Aorta (tissue), 5 donors: ENCODE measurements around the gene GABRG3. TPM values are rescaled to one million over a fixed set of nuclear protein-coding genes. Genes with fewer than 3 reads are reported as not detected.

Source experiments
- ATAC-seq: fragments of 200-7000 bp; cut with Tn5 transposase; one replicate; pipeline ENCODE4 v1.9.1; 2022; ENCODE audit warnings: moderate library complexity; ENCODE audit not compliant: low FRiP score
- DNase-seq, 2 donors: peaks; one replicate each; pipeline ENCODE4 v3.0.0-alpha.2; 2020
- H3K27ac ChIP-seq, 2 donors: one replicate each; pipeline ENCODE4 v1.5.1; 2013; ENCODE audit warnings: low read length in 2 of 2, mild to moderate bottlenecking in 2 of 2, moderate library complexity in 2 of 2, control low read depth in 1 of 2, inconsistent platforms in 1 of 2, low read depth in 1 of 2
- H3K27me3 ChIP-seq, 2 donors: one replicate each; pipeline ENCODE4 v1.6.1; 2013; ENCODE audit warnings: control low read depth in 1 of 2, low read length in 1 of 2, mild to moderate bottlenecking in 1 of 2, moderate library complexity in 1 of 2; ENCODE audit not compliant: insufficient read depth in 2 of 2, control insufficient read depth in 1 of 2
- H3K36me3 ChIP-seq, 2 donors: one replicate each; pipeline ENCODE4 v1.6.1; 2013; ENCODE audit warnings: control low read depth in 1 of 2, low read length in 1 of 2, mild to moderate bottlenecking in 1 of 2; ENCODE audit not compliant: insufficient read depth in 2 of 2, control insufficient read depth in 1 of 2
- H3K4me1 ChIP-seq, 2 donors: one replicate each; pipeline ENCODE4 v1.6.1; 2013; ENCODE audit warnings: low read length in 2 of 2, control low read depth in 1 of 2, mild to moderate bottlenecking in 1 of 2, moderate library complexity in 1 of 2; ENCODE audit not compliant: insufficient read depth in 2 of 2, control insufficient read depth in 1 of 2
- H3K4me3 ChIP-seq, 2 donors: one replicate each; pipeline ENCODE4 v1.5.1; 2013; ENCODE audit warnings: low read length in 2 of 2, control low read depth in 1 of 2, mild to moderate bottlenecking in 1 of 2
- H3K9me3 ChIP-seq: one replicate; pipeline ENCODE4 v1.6.1; 2013; ENCODE audit warnings: mild to moderate bottlenecking, low read length; ENCODE audit not compliant: control insufficient read depth
- WGBS, 2 donors: extraction: QIAGEN DNeasy Blood & Tissue Kit; methylation state at CpG; one replicate each; pipeline ENCODE4 v1.1.7; 2013; 5-methylcytosine and 5-hydroxymethylcytosine counted together
- intact Hi-C, 2 donors: fragments of 100-400 bp; cut with DNase I; formaldehyde crosslinking; loops; one replicate each; pipeline versions ENCODE4 v1.14.2 to v1.15.0; 2022
- polyA plus RNA-seq, 2 donors: library from polyadenylated mRNA; stranded (reverse); fragments of 200-250 nt; gene quantifications; one replicate each; pipeline ENCODE4 v1.2.3, GENCODE V29; 2013
- total RNA-seq, 2 donors: library from RNA; stranded (reverse); fragmentation: NEBNext Ultra II Directional; extraction: Animal tissue kit (Norgen Biotek cat#: 25700); gene quantifications; one replicate each; pipeline ENCODE4 v1.2.1, GENCODE V29; 2021
- donor health status: healthy with polysubstance abuse.
- donor health status: Bipolar disorder and iron deficiency.
- donor health status: DM: no; HTN: no; CAD: no.
- donor health status: DM: no; HTN: no; CAD: no.
- donor health status: DM: yes; HTN: yes; CAD: no.

Gene GABRG3
- total and polyA plus RNA-seq, 4 donors = not detected

DNA sequence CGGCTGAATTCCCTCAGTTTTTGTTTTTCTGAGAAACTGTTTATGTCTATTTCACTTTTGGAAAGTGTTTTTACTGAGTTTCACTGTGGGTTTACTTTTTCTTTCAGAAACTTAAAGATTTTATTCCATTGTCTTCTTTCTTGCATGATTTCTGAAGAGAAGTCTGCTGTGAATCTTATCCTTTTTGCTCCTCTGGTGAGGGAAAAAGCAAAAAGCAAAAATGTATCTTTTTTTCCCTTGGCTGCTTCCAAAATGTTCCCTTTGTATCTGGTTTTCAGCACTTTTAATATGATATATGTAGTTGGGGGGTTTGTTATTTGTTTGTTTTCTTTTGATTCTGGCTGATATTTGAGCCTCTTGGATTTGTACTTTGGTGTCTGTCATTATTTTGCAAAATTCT is 538.0 kb downstream of the GABRG3 start:
- H3K4me3 ChIP-seq = no peak overlapping the region
- 84 to 93% methylated on average over 1 of the region's 1 CpG for WGBS, 2 donors
- DNase-seq = no peak
- intact Hi-C loops = no loop called here
- no peaks in the 10 kb centered on the region for H3K4me1 ChIP-seq
- H3K27ac ChIP-seq = no peak overlapping the region
- H3K9me3 ChIP-seq = peaks cover 4% of the 10 kb centered on the region
- no peaks in the 10 kb centered on the region for H3K36me3 ChIP-seq
- H3K27me3 ChIP-seq = peaks cover 0 to 2% of the 10 kb centered on the region in 2 donors
- ATAC-seq = no peak

DNA sequence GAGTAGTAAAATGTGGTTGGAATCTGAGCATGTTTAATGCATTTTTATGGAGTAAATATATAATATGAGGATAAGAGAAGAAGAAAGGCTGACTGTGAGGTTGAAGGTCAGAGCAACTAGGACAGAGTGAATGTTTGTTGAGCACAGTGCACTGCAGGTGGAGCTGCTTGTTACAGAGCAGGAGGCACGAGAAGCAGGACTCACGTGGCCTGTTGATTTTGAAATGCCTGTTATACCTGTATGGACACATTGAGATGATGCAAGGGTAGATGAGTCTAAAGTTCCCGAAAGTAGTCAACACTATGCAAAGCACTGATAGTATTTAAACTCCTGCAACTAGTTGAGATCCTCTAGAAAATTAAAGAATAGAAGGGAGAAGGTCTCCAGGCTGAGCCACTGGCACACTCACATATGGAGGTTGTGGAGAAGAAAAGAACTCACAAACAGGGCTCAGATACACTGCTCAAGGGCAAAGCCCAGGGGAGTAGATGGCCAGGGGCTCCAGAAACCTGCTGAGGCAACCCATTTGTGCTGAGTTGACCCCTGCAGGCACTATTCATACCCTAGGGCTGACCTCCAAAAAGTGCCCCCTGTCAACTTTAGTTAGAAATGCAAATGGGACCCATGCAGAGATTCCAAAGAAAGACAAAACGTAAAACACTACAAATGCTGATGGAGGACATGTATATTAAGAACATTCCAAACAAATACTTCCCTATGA is 541.5 kb downstream of the GABRG3 start:
- Histone ChIP-seq H3K27me3 (peaks cover 0 to 2% of the 10 kb centered on the region in 2 donors), H3K9me3 (peaks cover 6% of the 10 kb centered on the region), H3K36me3 (no peaks in the 10 kb centered on the region), H3K27ac (no peak overlapping the region), H3K4me1 (no peaks in the 10 kb centered on the region), H3K4me3 (no peak overlapping the region)
- intact Hi-C loops = no loop called here
- WGBS, 2 donors = 70 to 72% methylated on average over 4 of the region's 4 CpGs
- no peak for DNase-seq
- no peak for ATAC-seq

DNA sequence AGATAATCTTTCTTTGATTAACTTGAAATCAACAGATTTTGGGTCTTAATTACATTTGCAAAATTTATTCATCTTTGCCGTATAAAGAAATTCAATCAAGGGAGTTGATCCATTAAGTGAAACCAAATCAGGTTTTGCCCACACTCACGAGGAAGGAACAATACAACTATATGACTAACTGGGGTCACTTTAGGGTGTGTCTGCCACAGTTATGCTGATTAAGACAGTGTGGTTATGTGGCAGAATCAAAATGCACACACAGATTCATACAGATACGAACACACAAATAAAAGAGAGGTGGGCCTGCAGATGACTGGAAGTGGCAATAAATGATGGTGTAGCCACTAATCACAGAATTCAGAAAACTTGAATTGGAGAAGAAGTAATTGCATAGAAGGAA is 543.5 kb downstream of the GABRG3 start:
- WGBS, 2 donors = 81 to 89% methylated on average over 3 of the region's 3 CpGs

DNA sequence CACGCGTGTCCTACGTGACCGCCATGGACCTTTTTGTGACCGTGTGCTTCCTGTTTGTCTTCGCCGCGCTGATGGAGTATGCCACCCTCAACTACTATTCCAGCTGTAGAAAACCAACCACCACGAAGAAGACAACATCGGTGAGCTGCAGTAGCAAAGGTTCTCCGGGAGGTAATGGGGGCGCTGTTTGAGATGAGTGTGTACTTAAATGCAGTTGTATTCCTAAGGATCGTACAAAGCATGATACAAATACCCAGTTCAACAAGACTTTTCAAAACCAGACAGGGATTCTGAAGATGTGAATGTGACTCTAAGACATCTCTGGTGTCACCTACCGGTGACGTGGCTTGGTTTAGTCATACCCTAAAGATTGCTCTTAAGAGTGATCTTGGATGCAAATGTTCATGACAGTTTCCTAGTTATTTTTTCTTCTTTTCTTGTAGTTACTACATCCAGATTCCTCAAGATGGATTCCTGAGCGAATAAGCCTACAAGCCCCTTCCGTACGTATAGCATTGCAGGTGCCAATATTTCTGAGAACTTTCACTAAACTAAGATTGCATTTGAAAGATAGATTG is 556.6 kb downstream of the GABRG3 start:
- no peak for DNase-seq

More for the DNA sequence above, 543.5 kb downstream of the GABRG3 start:
- ATAC-seq (no peak), DNase-seq (no peak)
- H3K36me3 ChIP-seq = no peaks in the 10 kb centered on the region
- H3K27me3 ChIP-seq = peaks cover 0 to 2% of the 10 kb centered on the region in 2 donors
- no peak overlapping the region for H3K27ac ChIP-seq
- peaks cover 6% of the 10 kb centered on the region for H3K9me3 ChIP-seq
- intact Hi-C loops = no loop called here
- no peaks in the 10 kb centered on the region for H3K4me1 ChIP-seq
- no peak overlapping the region for H3K4me3 ChIP-seq

DNA sequence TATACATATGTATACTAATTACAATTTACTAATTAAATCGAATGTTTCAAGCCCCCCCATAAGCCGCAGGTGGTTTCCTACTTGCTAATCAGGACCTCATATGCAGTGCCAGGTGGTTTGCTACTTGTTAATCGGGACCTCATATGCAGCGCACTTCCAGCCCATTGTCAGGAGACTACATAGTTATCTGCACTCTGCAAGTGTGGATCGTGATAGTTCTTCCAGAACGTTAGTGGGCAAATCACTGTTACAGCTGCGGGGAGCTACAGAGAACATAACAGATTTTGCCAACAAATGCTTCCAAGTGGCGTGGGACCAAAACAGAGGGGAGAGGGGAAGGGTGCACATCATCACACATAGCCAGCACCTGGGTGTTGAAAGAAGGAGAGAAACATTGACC is 558.4 kb downstream of the GABRG3 start:
- intact Hi-C loops = no loop called here

More for the DNA sequence above, 556.6 kb downstream of the GABRG3 start:
- intact Hi-C loops = no loop called here
- 82 to 87% methylated on average over 18 of the region's 18 CpGs for WGBS, 2 donors
- H3K27me3 ChIP-seq = no peaks in the 10 kb centered on the region
- no peaks in the 10 kb centered on the region for H3K36me3 ChIP-seq
- H3K9me3 ChIP-seq = peaks cover 2% of the 10 kb centered on the region
- no peak overlapping the region for H3K4me3 ChIP-seq
- no peak for ATAC-seq
- H3K27ac ChIP-seq = no peak overlapping the region
- no peaks in the 10 kb centered on the region for H3K4me1 ChIP-seq

DNA sequence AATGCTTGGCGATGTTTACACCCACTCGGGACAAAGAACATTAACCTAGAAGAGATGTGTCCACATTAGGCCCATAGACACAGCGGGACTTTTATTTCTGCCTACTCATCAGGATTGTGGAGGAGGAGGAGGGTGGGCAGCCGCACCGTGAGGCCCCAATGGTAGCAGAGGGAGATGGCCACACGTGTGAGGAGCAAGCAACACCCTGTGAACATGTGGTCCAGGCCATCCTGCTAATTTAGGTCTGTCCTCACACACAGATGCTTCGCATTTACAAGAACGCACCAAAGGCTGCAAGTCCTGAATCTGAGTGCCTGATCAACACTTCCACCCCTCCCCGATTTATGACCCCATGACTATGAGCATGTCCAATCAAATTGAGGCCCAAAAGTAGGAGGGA is 560.0 kb downstream of the GABRG3 start:
- WGBS, 2 donors = 82 to 84% methylated on average over 9 of the region's 9 CpGs
- Histone ChIP-seq H3K27ac (no peak overlapping the region), H3K27me3 (no peaks in the 10 kb centered on the region), H3K36me3 (no peaks in the 10 kb centered on the region), H3K4me3 (no peak overlapping the region), H3K9me3 (peaks cover 2% of the 10 kb centered on the region), H3K4me1 (no peaks in the 10 kb centered on the region)
- no peak for DNase-seq
- intact Hi-C loops = loop anchor here in 1 of 2 donors (10.0 kb wide), 1 partner anchor 56 kb away; no protein-coding TSS in a partner anchor
- ATAC-seq = no peak

More for the DNA sequence above, 558.4 kb downstream of the GABRG3 start:
- Histone ChIP-seq H3K9me3 (peaks cover 2% of the 10 kb centered on the region), H3K4me3 (no peak overlapping the region), H3K36me3 (no peaks in the 10 kb centered on the region), H3K4me1 (no peaks in the 10 kb centered on the region), H3K27me3 (no peaks in the 10 kb centered on the region), H3K27ac (no peak overlapping the region)
- ATAC-seq (no peak), DNase-seq (no peak)
- WGBS, 2 donors = 76 to 85% methylated on average over 8 of the region's 8 CpGs

DNA sequence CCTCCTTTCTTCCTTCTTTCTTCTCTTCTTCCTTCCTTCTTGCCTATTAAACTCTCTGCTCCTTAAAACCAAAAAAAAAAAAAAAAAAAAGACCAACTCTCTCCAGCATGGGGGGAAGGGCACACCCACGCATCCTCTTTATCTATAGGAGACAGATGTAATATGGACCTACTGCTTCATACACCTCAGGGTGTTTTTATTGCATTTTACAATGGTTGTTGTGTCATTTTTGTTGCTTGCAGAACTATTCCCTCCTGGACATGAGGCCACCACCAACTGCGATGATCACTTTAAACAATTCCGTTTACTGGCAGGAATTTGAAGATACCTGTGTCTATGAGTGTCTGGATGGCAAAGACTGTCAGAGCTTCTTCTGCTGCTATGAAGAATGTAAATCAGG is 561.4 kb downstream of the GABRG3 start:
- Histone ChIP-seq H3K27ac (no peak overlapping the region), H3K27me3 (no peaks in the 10 kb centered on the region), H3K4me3 (no peak overlapping the region), H3K36me3 (no peaks in the 10 kb centered on the region), H3K4me1 (no peaks in the 10 kb centered on the region), H3K9me3 (no peaks in the 10 kb centered on the region)
- 85 to 86% methylated on average over 3 of the region's 3 CpGs for WGBS, 2 donors
- ATAC-seq (no peak), DNase-seq (no peak)
- intact Hi-C loops = loop anchor here in 1 of 2 donors (10.0 kb wide), 1 partner anchor 58 kb away; no protein-coding TSS in a partner anchor

DNA sequence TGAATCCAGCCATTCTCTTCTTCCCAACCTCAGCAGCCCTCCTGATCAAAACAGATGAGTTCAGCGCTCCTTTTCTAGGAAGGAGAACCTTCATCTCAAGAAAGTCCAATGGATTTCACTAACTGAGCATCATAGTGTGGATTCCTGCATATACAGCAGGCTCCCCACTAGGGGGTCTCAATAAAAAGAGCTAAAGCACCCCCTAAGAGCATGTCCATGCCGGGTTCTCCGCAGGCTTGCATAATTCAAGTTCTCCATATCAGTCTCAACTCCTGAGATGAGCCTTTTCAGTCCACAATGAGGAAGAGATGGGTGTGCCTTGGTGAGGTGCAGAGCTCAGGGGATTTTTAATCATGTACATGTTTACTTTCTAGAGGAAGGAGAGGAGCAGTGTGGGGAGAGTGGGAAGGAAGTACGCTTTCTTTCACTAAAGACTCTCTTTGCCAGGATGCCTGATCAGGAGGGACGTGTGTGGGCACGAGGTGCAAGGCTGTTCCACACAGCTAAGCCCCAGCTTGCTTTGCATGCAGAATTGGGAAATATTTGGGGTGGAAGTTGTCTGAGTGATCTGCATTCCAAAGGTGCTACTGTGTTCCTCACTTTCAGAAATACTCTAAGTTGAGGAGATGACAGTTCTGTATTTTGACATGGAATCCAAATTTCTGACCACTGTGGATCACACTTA is 564.6 kb downstream of the GABRG3 start:
- no peaks in the 10 kb centered on the region for H3K27me3 ChIP-seq
- WGBS, 2 donors = 77 to 80% methylated on average over 6 of the region's 6 CpGs
- H3K27ac ChIP-seq = no peak overlapping the region
- H3K9me3 ChIP-seq = no peaks in the 10 kb centered on the region
- no peaks in the 10 kb centered on the region for H3K4me1 ChIP-seq
- intact Hi-C loops = loop anchor here in 1 of 2 donors (10.0 kb wide), 1 partner anchor 61 kb away; no protein-coding TSS in a partner anchor
- ATAC-seq = no peak
- H3K4me3 ChIP-seq = no peak overlapping the region
- no peak for DNase-seq
- no peaks in the 10 kb centered on the region for H3K36me3 ChIP-seq
